ENCODE data around the gene OR10P1.

- TF ChIP-seq CTCF (IDR thresholded peaks at IDR 0.05; ENCODE audit: low read depth, low read length, poor library complexity, severe bottlenecking) (no peak), EZH2phosphoT487 (IDR thresholded peaks at IDR 0.05; ENCODE audit: borderline replicate concordance, low read length) (no peak)
Observed at GRCh38 chr12:55670276-55670675, 33.6 kb downstream of the OR10P1 start.
